EL (cell line): ENCODE data around the gene ARMC7.
"Not testable (repeated sequence)": the region's sequence is repeated elsewhere in the genome, so short reads cannot be mapped to it uniquely, and the experiment has no call there.

Experiments
- DNase-seq: peaks from one replicate; pipeline ENCODE4 v3.0.0-alpha.2; 2016

Gene ARMC7

DNA sequence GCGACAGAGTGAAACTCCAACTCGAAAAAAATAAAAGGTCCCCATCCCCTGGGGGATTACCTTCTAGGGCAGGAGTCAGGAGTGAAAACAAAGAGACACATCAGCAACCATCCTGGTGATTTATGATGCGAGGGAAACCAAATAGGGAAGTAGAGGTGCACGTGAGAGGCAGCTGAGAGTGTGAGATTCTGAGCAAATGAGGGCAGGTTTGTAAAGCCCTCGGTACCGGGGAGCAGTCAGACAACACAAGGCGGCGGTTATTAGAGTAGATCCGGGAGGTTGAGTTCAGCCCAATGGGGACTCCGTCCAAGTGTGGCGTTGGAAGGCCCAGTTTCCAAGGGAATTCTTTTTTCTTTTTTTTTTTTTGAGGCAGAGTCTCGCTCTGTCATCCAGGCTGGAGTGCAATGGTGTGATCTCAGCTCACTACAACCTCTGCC lies 7.4 kb upstream of the ARMC7 start:
- DNase-seq, result no peak

DNA sequence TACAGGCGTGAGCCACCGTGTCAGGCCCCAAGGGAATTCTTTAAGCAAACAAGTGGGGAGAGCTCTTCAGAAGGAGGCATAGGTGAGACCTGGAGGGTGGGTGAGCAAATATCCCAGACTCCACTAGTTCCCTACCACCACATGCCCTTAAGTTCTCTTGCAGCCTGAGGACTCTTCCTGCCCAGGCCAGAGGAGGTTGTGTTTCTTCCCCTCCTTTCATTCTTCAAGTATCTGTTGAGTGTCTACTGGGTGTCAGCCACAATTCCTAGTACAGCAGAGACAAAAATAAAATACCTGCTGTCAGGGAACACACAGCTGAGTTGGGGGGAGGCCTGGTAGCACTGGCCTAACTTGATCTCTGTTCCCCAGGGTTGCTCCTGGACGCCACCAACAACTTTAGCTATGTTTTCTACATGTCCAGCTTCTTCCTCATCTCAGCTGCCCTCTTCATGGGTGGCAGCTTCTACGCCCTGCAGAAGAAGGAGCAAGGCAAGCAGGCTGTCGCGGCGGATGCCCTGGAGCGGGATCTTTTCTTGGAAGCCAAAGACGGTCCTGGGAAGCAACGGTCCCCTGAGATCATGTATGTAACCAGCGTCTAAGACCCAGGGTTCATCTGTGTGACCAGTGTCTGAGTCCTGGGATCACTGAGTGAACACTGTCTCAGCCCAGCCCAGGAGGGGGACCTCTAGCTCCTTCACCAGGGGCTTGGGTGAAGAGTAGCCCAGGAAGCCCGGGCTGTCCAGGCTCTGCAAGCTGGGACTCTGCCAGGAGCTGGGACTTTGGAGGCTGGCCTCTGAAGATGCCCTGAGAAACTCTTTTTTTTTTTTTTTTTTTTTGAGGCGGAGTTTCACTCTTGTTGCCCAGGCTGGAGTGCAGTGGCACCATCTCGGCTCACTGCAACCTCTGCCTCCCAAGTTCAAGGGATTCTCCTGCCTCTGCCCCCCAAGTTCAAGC lies 5.9 kb upstream of the ARMC7 start:
- no peak for DNase-seq

DNA sequence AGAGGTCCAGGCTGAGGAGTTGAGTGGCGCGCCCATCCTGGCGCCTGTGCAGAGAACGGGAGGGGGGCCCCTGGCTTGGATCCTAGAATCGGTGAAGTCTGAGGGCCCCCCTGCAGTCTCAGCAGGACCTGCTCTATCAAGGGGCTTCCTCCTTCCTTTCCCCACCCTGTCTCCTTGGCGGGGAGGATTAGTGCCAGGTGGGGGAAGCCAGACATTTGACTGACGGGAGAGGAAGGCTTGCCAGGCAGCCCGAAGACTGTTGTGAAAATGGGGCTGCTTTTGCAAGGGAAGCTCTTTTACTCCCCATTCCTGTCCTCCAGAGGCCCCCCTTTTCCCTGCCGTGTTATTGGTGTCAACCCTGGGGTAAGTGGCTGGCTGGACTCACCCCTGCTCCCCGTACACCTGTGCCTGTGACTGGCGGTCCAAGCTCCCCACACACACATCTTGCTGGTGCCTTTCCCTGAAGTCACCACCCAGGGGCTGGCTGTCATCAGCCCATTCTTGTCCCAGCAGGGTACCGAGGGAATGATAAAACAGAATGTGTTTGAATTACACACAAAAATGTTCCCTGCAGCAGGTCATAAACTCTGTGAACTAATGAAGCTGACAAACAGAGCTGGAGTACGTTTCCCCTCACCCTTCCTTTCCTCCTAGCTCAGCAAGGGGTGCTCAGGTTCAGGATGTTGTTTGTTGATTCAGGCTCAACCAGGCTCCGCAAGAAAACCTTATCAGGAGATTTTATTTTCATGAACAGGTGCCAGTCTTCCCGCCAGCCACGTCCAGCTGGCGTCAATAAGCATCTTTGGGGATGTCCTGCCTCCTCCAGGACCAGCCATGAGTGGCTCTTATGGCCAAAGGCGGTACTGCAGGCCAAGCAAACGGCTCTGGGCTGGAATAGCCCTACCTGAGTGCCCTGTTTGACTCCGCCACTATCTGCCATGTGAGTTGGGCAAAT lies 4.4 kb upstream of the ARMC7 start:
- DNase-seq, result peak; percentile 36

DNA sequence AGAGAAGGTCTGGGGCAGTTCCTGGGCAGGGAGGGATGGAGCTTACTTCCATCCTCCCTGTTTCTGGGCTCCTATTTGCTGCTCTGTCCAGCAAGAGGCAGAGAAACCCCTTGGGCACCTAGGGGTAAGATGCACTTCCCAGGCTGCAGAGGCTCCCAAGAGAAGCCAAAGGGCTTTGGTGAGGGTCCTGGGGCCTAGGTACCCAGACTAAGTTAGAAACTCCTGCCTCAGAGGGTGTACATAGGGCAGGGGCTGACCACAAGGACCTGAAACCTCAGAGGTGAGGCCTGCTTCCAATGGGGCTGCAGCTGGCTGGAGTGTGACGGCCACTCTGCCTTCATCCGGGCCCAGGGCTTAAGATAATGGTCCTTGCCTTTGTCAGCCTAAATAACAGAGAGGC lies 1.6 kb upstream of the ARMC7 start:
- no peak for DNase-seq

DNA sequence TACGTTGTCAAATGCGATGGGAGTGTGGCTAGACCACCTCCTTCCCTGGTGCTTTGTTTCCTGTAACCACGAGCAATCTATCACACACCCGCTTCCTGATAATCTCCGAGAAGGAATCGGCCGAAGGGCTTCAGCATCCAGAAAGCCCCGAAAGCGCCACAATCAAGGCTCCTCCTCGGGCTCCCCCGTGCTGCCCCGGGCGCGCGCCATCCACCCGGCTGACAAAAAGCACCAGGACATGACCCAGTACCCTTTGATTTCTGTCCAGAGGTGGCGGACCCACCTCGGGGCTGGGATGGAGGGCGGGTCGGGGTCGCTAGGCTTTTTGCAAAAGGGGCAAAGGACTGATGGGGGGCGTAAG lies 743 bp upstream of the ARMC7 start:
- DNase-seq, result no peak

DNA sequence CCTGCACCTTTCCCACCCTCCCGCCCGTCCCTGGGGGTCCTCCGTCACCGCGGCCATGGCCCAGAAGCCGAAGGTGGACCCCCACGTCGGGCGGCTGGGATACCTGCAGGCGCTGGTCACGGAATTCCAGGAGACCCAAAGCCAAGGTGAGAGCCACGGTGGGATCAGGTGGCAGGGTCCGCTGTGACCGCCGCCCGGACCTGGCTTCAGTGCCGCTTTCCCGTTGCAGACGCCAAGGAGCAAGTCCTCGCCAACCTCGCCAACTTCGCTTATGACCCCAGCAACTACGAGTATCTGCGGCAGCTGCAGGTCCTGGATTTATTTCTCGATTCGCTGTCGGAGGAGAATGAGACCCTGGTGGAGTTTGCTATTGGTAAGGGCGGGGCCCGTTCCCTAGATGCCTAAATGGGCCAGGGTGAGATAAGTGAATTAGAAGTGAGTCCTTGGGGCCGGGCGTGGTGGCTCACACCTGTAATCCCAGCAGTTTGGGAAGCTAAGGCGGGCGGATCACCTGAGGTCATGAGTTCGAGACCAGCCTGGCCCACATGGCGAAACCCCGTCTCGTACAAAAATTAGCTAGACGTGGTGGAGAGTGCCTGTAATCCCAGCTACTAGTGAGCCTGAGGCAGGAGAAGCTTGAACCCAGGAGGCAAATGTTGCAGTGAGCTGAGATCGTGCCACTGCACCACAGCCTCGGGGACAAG lies 617 bp downstream of the ARMC7 start:
- no peak for DNase-seq

DNA sequence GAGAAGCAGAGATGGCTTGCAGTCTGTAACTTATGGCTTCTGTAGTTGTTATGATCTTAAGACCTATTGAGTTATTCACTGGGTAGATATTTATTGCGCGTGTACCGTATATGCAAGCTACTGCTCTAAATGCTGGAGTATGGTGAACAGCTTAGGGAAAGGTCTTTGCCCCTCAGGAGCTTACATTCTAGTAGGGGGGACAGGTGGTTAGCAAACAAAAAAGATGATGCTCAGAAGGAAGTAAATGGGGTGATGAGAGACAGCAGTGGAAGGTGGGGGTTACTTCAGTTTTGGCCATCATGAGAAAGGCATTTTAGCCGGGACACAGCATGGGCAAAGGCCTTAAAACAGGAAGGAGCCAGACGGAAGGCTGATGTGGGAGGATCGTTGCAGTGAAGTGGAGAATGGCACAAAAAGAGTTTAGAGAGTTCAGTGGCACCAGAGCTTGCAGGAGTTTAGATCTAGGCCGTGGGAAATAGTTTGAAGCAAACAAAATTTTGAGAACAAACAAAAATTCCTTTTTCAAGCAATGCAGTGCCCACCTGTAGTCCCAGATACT lies 2.1 kb downstream of the ARMC7 start:
- DNase-seq, result no peak

DNA sequence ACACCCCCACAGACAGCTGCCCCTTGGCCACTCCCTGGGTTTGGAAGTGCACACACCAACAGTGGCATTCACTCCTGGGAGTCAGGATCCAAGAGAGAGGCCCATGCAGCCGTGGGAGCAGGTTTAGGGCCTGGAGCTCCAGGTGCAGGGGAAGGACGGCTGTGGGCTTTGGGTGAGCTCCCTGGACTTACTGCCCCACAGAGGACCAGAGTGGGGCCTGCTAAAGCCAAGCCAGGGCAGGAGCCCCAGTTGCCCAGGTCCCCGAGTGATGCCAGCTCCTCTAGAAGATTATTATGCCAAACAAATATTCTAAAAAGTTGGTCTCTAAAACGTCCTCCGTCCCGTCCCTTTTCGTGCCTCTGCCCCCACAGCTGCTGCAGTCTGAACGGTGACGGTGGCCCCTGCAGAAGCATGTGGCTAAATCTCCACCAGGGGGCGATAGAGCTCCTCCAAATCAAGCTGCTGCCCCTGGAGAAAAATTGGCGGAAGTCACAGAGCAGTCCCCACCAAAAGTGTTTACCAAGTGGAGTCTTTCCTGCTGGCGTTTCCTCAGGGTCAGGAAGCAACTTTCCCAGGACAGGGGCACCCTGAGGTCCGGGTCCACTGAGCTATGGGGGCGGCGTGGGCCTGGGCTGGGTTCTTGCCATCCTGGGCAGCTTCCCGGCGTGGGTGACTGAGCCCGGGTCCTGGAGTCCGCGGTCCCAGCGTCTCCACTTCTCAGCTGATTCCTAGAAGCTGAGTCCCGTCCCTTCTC lies 4.2 kb downstream of the ARMC7 start:
- DNase-seq, result peak; percentile 91

DNA sequence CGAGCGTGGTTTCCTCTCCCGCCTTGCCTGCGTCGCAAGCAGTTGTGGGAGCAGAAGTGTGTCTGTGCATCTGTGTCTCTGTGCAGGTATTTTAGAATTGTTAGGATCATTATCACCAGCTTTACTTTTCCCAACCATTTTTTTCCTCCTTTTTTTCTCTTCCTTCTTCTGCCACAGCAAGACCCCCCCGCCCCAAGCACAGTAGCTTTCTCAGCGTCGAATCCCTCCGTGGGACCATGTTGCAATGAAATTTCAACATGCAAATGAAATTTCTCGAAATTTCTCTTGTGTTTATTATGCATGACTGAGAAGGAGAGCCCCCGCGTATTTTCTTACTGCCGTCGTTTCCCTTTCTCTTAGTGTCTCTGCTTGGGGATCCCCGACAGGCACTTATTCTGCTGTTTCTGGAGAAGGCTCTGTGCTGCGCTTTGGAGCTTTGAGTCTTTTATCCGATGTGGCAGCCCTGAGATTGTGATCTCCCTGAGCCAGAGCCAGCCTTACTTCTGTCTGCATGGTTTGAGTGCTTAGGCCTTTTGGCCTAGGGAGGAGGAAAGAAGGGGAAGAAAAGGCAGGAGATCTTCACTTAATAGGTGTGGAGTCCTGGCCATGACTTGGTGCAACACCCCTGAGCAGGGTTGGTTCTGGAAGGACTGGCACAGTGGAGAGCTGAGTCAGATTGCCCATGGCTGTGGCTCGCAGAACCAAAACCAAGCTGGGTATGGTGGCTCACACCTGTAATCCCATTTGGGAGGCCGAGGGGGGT lies 5.0 kb downstream of the ARMC7 start:
- DNase-seq, result no peak

DNA sequence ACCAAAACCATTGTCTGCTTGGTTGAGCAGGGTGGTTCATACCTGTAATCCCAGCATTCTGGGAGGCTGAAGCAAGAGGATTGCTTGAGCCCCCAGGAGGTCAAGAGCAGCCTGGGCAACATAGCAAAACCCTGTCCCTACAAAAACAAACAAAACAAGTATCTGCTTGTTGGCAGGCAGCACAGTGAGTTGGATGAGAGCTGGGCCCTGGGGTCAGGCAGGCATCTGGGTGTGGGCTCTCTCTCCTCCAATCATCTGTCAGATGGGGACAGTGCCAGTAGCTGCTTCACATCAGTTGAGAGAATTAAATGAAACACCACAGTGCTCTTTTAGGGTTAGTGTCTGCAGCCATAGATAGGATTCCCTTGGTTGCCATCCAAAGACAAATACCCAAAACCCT lies 5.8 kb downstream of the ARMC7 start:
- no peak for DNase-seq

DNA sequence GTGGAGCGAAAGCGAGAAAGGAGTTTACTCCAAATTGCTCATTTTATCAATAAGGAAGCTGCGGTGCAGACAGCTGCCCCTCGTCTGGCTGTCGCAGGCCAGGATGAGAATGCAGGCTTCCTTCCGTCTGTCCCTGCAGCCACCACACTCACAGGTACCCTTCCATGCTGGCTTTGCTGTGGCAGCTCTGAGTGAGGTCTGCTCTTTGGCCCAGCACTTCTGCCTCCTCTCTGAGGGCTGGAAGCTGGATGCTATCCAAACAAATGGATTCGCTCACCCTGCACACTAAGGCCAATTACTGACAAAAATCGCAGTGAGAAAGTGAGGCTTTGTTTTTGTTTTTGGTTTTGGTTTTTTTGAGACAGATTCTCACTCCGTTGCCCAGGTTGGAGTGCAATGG lies 7.0 kb downstream of the ARMC7 start:
- no peak for DNase-seq

DNA sequence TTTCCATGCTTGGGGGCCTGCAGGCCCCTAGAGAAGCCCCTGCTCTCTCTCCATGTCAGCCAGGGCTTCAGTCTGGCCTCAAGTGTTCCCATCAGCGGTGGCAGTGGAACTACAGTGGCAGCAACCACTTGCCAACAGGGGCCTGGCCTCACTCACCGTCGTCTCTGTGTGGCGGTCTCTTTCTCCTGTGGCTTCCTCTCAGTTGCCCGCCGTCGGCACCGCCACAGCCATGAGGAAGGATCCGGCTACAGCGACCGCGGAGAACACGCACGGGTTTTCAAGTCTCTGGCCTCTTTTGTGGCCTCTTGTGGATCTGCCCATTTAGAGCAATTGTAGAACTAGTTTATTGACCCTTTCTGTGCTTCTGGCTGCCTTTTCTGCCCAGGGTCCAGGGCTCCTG lies 8.5 kb downstream of the ARMC7 start:
- DNase-seq, result no peak

DNA sequence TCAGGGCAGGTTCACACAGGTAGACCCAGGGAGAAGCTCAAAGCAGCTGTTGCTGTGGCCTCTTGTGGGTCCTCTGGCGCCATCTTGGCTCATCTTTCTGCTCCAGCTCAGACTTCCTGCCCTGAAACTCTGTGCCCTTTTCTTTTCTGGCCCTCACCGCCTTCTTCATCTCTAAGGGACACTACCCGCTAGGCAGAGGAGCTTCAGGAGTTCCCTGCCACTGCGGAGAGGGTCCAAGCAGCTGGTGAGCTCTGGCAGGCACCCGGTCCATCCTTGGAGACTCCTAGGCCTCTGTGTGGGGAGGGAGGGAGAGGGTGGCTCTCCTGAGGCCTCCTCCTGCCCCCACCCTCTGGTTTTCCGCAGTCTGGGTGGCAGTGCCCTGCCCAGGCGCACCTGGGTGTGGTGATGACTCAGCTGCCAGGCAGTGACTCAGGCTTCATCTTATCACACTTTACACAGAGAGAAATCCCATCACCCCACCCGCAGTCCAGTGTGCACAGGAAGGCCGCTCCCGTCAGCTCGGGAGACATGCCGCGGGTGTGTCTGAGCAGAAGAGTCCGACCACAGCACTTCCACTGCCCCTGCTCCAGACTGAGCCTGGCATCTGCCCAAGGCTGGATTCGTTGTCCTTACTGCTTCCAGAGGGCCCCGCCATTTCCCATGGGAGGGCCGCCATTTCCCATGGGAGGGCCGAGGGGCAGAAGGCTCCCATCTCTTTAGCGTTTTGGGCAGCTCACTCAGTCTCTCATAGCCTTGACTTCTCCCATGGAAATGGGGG lies 14.5 kb downstream of the ARMC7 start:
- peak; percentile 33 for DNase-seq

DNA sequence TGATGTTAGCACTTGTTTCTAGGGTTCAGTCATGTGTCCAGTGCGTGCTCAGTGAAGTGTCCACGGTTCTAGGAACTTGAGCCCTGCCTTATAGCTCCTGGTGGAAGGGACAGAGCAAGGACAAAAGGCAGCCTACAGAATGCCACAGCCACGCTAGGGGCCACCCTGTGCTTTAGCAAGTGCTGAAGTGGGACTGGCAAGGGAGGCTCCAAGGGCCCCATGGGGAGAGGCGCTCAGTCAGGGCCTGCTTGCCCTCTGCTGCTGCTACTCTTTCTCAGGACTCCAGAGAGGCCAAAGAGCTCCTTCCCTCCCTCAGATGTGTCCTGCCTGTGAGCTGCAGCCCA lies 15.0 kb downstream of the ARMC7 start:
- DNase-seq, result no peak

DNA sequence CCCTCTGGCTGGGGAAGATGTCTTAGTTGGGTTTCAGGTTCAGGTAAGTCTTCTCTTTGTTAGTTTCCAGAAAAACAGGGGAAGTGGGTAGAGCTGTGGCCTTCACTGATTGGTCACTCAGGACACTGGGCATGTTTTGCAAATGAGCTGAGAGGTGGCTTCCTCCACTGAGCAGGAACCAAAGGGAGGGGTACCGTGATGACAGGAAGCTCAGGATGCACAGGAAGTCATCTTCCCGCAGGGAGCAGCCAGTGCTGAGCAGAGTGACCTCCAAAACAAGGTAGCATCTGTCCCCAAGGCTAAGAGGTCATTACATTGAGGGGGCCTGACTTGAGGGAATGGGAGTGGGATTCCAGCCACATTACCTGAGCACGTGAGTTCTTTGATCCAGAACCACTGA lies 16.2 kb downstream of the ARMC7 start:
- DNase-seq, result no peak

DNA sequence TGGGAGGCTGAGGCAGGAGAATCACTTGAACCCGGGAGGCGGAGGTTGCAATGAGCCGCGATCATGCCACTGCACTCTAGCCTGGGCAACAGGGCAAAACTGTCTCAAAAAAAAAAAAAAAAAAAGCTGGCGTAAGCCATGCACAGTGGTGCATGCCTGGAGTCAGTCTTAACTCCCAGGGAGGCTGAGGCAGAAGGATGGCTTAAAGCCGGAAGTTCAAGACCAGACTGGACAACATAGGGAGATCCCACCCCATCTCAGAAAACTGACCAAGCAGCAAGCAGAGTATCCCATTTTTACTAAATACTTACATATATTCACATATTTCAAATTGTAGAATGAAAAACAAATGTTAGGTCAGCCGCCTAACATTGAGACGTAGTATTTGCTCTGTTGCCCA lies 17.2 kb downstream of the ARMC7 start:
- no peak for DNase-seq

DNA sequence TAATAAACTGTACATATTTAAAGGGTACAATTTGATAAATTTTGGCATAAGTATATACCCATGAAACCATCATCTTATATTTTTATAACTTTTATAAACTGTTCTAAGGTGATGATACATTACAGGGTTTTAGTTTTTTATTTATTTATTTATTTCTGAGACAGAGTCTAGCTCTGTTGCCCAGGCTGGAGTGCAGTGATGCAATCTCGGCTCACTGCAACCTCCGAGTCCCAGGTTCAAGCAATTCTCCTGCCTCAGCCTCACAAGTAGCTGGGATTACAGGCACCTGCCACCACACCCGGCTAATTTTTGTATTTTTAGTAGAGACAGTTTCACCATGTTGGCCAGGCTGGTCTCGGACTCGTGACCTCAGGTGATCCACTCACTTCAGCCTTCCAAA lies 18.2 kb downstream of the ARMC7 start:
- not testable (repeated sequence) for DNase-seq

DNA sequence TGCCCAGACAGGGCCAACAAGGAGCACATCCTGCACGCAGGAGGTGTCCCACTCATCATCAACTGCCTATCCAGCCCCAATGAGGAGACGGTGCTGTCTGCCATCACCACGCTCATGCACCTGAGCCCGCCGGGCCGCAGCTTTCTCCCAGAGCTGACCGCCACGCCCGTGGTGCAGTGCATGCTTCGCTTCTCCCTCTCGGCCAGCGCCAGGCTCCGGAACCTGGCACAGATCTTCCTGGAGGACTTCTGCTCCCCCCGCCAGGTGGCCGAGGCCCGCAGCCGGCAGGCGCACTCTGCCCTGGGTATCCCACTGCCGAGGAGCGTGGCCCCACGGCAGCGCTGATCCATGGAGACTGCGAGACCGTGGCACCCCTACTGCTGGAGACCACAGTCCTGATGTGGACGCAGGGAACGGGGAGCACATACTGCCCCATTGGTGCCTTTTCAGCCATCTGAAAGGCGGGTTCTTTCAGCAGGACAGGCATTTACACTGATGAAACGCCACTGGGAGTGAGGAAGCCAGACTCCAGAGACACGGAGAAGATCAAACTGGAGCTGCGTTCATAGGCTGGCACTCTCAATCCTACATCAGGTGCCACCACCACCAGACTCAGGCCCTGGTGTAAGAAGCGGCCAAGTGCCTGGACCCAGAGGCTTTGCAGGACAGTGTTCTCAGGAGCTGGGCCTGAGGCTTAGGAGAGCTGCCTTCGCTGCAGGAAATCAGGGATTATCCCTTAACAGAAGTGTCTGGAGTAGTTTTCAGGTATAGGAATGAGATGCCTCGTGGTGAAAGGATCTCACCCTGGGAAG lies 19.1 kb downstream of the ARMC7 start:
- DNase-seq, result no peak

DNA sequence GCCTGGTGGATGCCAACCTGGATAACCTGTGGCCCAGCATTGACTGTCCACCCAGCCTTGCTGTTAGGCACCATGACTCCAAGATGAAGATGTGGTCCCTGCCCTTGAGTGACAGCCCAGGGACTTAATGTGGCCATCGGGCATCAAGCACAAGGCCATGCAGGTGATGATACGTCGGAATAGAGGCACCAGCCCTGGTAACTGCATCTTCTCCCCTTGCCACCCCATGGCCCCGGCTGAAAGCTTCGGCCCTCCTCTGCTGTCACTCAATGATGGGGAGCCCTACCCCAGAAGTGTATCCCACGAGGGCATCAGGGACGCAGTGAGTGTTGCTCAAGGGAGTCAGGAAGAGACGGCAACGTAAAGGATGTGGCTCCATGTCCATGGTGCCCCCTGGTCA lies 19.8 kb downstream of the ARMC7 start:
- no peak for DNase-seq
